ENCODE results near the gene TTLL1.

TTLL1 gene

GRCh38 chr22:43094085-43094484 lies 4.9 kb upstream of the TTLL1 start:
- Histone ChIP-seq H3K9ac (ENCODE audit: low read length in 2 of 2) (no peak overlapping the region), H3K27ac (ENCODE audit: low read length) (no peak overlapping the region), H3K9me3 (ENCODE audit: control insufficient read depth in 2 of 2, low read length in 2 of 2) (peaks cover 0 to 5% of the 10 kb centered on the region in 2 donors), H3K36me3 (ENCODE audit: control insufficient read depth in 2 of 2, insufficient read depth in 2 of 2, low read length in 2 of 2) (no peaks in the 10 kb centered on the region), H3K27me3 (ENCODE audit: control insufficient read depth in 1 of 2, insufficient read depth in 2 of 2, low read length in 2 of 2) (no peaks in the 10 kb centered on the region), H3K4me3 (ENCODE audit: low read length in 2 of 2) (no peak overlapping the region), H3K4me1 (ENCODE audit: control insufficient read depth, insufficient read depth, low read length) (peaks cover 5% of the 10 kb centered on the region)

GRCh38 chr22:43092085-43092484 lies 2.9 kb upstream of the TTLL1 start:
- H3K4me1 ChIP-seq (ENCODE audit: control insufficient read depth, insufficient read depth, low read length) = peaks cover 9% of the 10 kb centered on the region
- H3K4me3 ChIP-seq (ENCODE audit: low read length in 2 of 2) = no peak overlapping the region
- H3K9me3 ChIP-seq (ENCODE audit: control insufficient read depth in 2 of 2, low read length in 2 of 2) = peaks cover 0 to 5% of the 10 kb centered on the region in 2 donors
- no peaks in the 10 kb centered on the region for H3K27me3 ChIP-seq (ENCODE audit: control insufficient read depth in 1 of 2, insufficient read depth in 2 of 2, low read length in 2 of 2)
- H3K36me3 ChIP-seq (ENCODE audit: control insufficient read depth in 2 of 2, insufficient read depth in 2 of 2, low read length in 2 of 2) = no peaks in the 10 kb centered on the region
- no peak overlapping the region for H3K9ac ChIP-seq (ENCODE audit: low read length in 2 of 2)
- no peak overlapping the region for H3K27ac ChIP-seq (ENCODE audit: low read length)

- Histone ChIP-seq H3K4me3 (ENCODE audit: low read length in 2 of 2) (no peak overlapping the region), H3K36me3 (ENCODE audit: control insufficient read depth in 2 of 2, insufficient read depth in 2 of 2, low read length in 2 of 2) (no peaks in the 10 kb centered on the region), H3K27ac (ENCODE audit: low read length) (no peak overlapping the region), H3K4me1 (ENCODE audit: control insufficient read depth, insufficient read depth, low read length) (peaks cover 9% of the 10 kb centered on the region), H3K27me3 (ENCODE audit: control insufficient read depth in 1 of 2, insufficient read depth in 2 of 2, low read length in 2 of 2) (no peaks in the 10 kb centered on the region), H3K9ac (ENCODE audit: low read length in 2 of 2) (no peak overlapping the region), H3K9me3 (ENCODE audit: control insufficient read depth in 2 of 2, low read length in 2 of 2) (no peaks in the 10 kb centered on the region)
Observed at GRCh38 chr22:43090130-43090789, 1.1 kb upstream of the TTLL1 start.

DNA sequence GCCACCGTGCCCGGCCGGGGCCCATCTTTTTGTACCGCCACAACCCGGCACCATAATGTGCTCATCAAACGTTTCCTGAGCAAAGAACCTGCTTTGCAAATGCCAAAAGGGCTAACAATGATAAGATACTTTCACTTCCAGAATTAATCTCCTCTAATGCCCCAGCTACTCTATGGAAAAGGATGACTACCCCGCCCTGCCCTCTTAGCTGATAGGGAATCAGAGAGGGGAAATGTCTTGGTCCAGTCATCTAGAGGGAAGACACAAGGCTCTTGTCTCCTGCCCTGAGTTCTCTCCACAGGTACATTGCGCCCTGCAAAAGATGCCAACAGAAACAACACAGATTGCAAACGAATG lies 586 bp downstream of the TTLL1 start:
- H3K9ac ChIP-seq (ENCODE audit: low read length in 2 of 2) = peak overlapping the region; percentile 51 to 55
- H3K36me3 ChIP-seq (ENCODE audit: control insufficient read depth in 2 of 2, insufficient read depth in 2 of 2, low read length in 2 of 2) = no peaks in the 10 kb centered on the region
- no peaks in the 10 kb centered on the region for H3K27me3 ChIP-seq (ENCODE audit: control insufficient read depth in 1 of 2, insufficient read depth in 2 of 2, low read length in 2 of 2)
- H3K27ac ChIP-seq (ENCODE audit: low read length) = no peak overlapping the region
- H3K4me3 ChIP-seq (ENCODE audit: low read length in 2 of 2) = peak overlapping the region; percentile 93
- peaks cover 9% of the 10 kb centered on the region for H3K4me1 ChIP-seq (ENCODE audit: control insufficient read depth, insufficient read depth, low read length)
- no peaks in the 10 kb centered on the region for H3K9me3 ChIP-seq (ENCODE audit: control insufficient read depth in 2 of 2, low read length in 2 of 2)

- no peak overlapping the region for H3K9ac ChIP-seq (ENCODE audit: low read length in 2 of 2)
- no peak overlapping the region for H3K4me3 ChIP-seq (ENCODE audit: low read length in 2 of 2)
- H3K9me3 ChIP-seq (ENCODE audit: control insufficient read depth in 2 of 2, low read length in 2 of 2) = no peaks in the 10 kb centered on the region
- no peak overlapping the region for H3K27ac ChIP-seq (ENCODE audit: low read length)
- peaks cover 9% of the 10 kb centered on the region for H3K4me1 ChIP-seq (ENCODE audit: control insufficient read depth, insufficient read depth, low read length)
- no peaks in the 10 kb centered on the region for H3K36me3 ChIP-seq (ENCODE audit: control insufficient read depth in 2 of 2, insufficient read depth in 2 of 2, low read length in 2 of 2)
- no peaks in the 10 kb centered on the region for H3K27me3 ChIP-seq (ENCODE audit: control insufficient read depth in 1 of 2, insufficient read depth in 2 of 2, low read length in 2 of 2)
Observed at GRCh38 chr22:43085658-43086606, 3.3 kb downstream of the TTLL1 start.

GRCh38 chr22:43081968-43082367 lies 7.2 kb downstream of the TTLL1 start:
- H3K36me3 ChIP-seq (ENCODE audit: control insufficient read depth in 2 of 2, insufficient read depth in 2 of 2, low read length in 2 of 2) = no peaks in the 10 kb centered on the region
- H3K27ac ChIP-seq (ENCODE audit: low read length) = no peak overlapping the region
- no peak overlapping the region for H3K9ac ChIP-seq (ENCODE audit: low read length in 2 of 2)
- H3K27me3 ChIP-seq (ENCODE audit: control insufficient read depth in 1 of 2, insufficient read depth in 2 of 2, low read length in 2 of 2) = no peaks in the 10 kb centered on the region
- no peak overlapping the region for H3K4me3 ChIP-seq (ENCODE audit: low read length in 2 of 2)
- no peaks in the 10 kb centered on the region for H3K9me3 ChIP-seq (ENCODE audit: control insufficient read depth in 2 of 2, low read length in 2 of 2)
- H3K4me1 ChIP-seq (ENCODE audit: control insufficient read depth, insufficient read depth, low read length) = no peaks in the 10 kb centered on the region

- Histone ChIP-seq H3K4me1 (ENCODE audit: control insufficient read depth, insufficient read depth, low read length) (no peaks in the 10 kb centered on the region), H3K4me3 (ENCODE audit: low read length in 2 of 2) (no peak overlapping the region), H3K9ac (ENCODE audit: low read length in 2 of 2) (no peak overlapping the region), H3K27me3 (ENCODE audit: control insufficient read depth in 1 of 2, insufficient read depth in 2 of 2, low read length in 2 of 2) (no peaks in the 10 kb centered on the region), H3K36me3 (ENCODE audit: control insufficient read depth in 2 of 2, insufficient read depth in 2 of 2, low read length in 2 of 2) (no peaks in the 10 kb centered on the region), H3K27ac (ENCODE audit: low read length) (no peak overlapping the region), H3K9me3 (ENCODE audit: control insufficient read depth in 2 of 2, low read length in 2 of 2) (no peaks in the 10 kb centered on the region)
Observed at GRCh38 chr22:43080616-43081015, 8.6 kb downstream of the TTLL1 start.

DNA sequence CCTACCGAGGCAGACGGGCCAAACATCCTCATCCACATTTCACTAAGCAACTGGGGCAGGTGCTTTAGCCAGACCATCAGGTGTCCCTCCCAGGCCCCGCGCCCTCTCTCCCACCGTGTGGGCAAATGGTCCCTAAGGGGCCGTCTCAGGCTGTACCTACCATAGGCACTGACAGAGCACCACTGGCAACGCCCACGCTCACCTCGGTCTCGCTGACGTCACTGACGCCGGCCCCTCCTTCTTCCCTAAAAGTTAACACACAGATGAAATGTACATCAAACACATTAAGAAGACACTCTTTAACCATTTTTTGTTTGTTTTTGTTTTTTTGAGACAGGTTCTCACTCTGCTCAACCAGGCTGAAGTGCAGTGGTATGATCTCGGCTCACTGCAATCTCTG lies 9.4 kb downstream of the TTLL1 start:
- Histone ChIP-seq H3K4me3 (ENCODE audit: low read length in 2 of 2) (no peak overlapping the region), H3K27ac (ENCODE audit: low read length) (no peak overlapping the region), H3K9ac (ENCODE audit: low read length in 2 of 2) (no peak overlapping the region), H3K9me3 (ENCODE audit: control insufficient read depth in 2 of 2, low read length in 2 of 2) (no peaks in the 10 kb centered on the region), H3K4me1 (ENCODE audit: control insufficient read depth, insufficient read depth, low read length) (no peaks in the 10 kb centered on the region), H3K27me3 (ENCODE audit: control insufficient read depth in 1 of 2, insufficient read depth in 2 of 2, low read length in 2 of 2) (no peaks in the 10 kb centered on the region), H3K36me3 (ENCODE audit: control insufficient read depth in 2 of 2, insufficient read depth in 2 of 2, low read length in 2 of 2) (peaks cover 0 to 2% of the 10 kb centered on the region in 2 donors)

- Histone ChIP-seq H3K9ac (ENCODE audit: low read length in 2 of 2) (no peak overlapping the region), H3K4me1 (ENCODE audit: control insufficient read depth, insufficient read depth, low read length) (no peaks in the 10 kb centered on the region), H3K27me3 (ENCODE audit: control insufficient read depth in 1 of 2, insufficient read depth in 2 of 2, low read length in 2 of 2) (no peaks in the 10 kb centered on the region), H3K27ac (ENCODE audit: low read length) (no peak overlapping the region), H3K36me3 (ENCODE audit: control insufficient read depth in 2 of 2, insufficient read depth in 2 of 2, low read length in 2 of 2) (peaks cover 0 to 2% of the 10 kb centered on the region in 2 donors), H3K9me3 (ENCODE audit: control insufficient read depth in 2 of 2, low read length in 2 of 2) (no peaks in the 10 kb centered on the region), H3K4me3 (ENCODE audit: low read length in 2 of 2) (no peak overlapping the region)
Observed at GRCh38 chr22:43078522-43078921, 10.7 kb downstream of the TTLL1 start.

GRCh38 chr22:43077121-43077877 lies 11.9 kb downstream of the TTLL1 start:
- Histone ChIP-seq H3K4me3 (ENCODE audit: low read length in 2 of 2) (no peak overlapping the region), H3K36me3 (ENCODE audit: control insufficient read depth in 2 of 2, insufficient read depth in 2 of 2, low read length in 2 of 2) (peaks cover 0 to 2% of the 10 kb centered on the region in 2 donors), H3K9ac (ENCODE audit: low read length in 2 of 2) (no peak overlapping the region), H3K27ac (ENCODE audit: low read length) (no peak overlapping the region), H3K9me3 (ENCODE audit: control insufficient read depth in 2 of 2, low read length in 2 of 2) (no peaks in the 10 kb centered on the region), H3K27me3 (ENCODE audit: control insufficient read depth in 1 of 2, insufficient read depth in 2 of 2, low read length in 2 of 2) (no peaks in the 10 kb centered on the region), H3K4me1 (ENCODE audit: control insufficient read depth, insufficient read depth, low read length) (no peaks in the 10 kb centered on the region)

All from stomach smooth muscle (tissue), 2 donors.